B cell (primary cell): ENCODE measurements around the gene ERBB4. TPM values are rescaled to one million over a fixed set of nuclear protein-coding genes. Genes with fewer than 3 reads are reported as not detected.

ENCODE experiments used
- ATAC-seq: fragments of 200-7000 bp; cut with Tn5 transposase; one replicate; pipeline ENCODE4 v1.10.0; 2021; ENCODE audit warnings: low read depth, mild to moderate bottlenecking, moderate number of reproducible peaks, moderate library complexity
- CTCF ChIA-PET: fragments of 350-600 bp; sonication (Branson Sonifier 250); formaldehyde crosslinking; loops from one replicate; lab custom pipeline; 2021; ENCODE audit warnings: antibody characterized with exemption, inconsistent platforms; lab: Charles Lee
- POLR2A ChIA-PET: fragments of 350-600 bp; sonication (Branson Sonifier 250); formaldehyde crosslinking; loops from one replicate; lab custom pipeline; 2021; ENCODE audit warnings: antibody characterized with exemption; lab: Charles Lee
- DNase-seq: peaks from one replicate; pipeline ENCODE4 v3.0.0; 2013
- H2AFZ ChIP-seq: 2 replicates; pipeline ENCODE4 v1.6.1; 2012; ENCODE audit warnings: mild to moderate bottlenecking, low read depth, low read length; ENCODE audit not compliant: insufficient read depth, poor library complexity, severe bottlenecking
- H3K27ac ChIP-seq, 2 donors: 1 replicate in 1 of 2; 2 replicates in 1 of 2; pipeline ENCODE4 v1.5.1; 2012 to 2013; ENCODE audit warnings: low read length in 2 of 2, mild to moderate bottlenecking in 2 of 2, moderate library complexity in 1 of 2
- H3K27me3 ChIP-seq, 4 experiments: fragments of 200-600 bp in 1 of 4; sonication (generic) in 1 of 4; replicated peaks in 1 of 4; 1 replicate in 2 of 4; 2 replicates in 2 of 4; pipeline versions ENCODE4 v1.6.1 to v1.7.0; 2013 to 2016; ENCODE audit warnings: low read length in 3 of 4, mild to moderate bottlenecking in 2 of 4, mixed read lengths in 1 of 4, moderate library complexity in 1 of 4; ENCODE audit not compliant: insufficient read depth in 4 of 4, control insufficient read depth in 3 of 4; ENCODE audit errors: control extremely low read depth in 1 of 4
- H3K36me3 ChIP-seq, 2 experiments: replicated peaks in 1 of 2; 1 replicate in 1 of 2; 2 replicates in 1 of 2; pipeline versions ENCODE4 v1.6.1 to v1.7.1; 2013; ENCODE audit warnings: low read length in 1 of 2; ENCODE audit not compliant: insufficient read depth in 2 of 2, control insufficient read depth in 1 of 2; ENCODE audit errors: control extremely low read depth in 1 of 2, extremely low read depth in 1 of 2
- H3K4me1 ChIP-seq, 2 donors: fragments of 200-600 bp in 1 of 2; sonication (generic) in 1 of 2; 1 replicate in 1 of 2; 2 replicates in 1 of 2; pipeline versions ENCODE4 v1.5.1 to v1.6.1; 2013 to 2017; ENCODE audit warnings: low read length in 2 of 2; ENCODE audit not compliant: control insufficient read depth in 2 of 2, insufficient read depth in 2 of 2
- H3K4me2 ChIP-seq: replicated peaks from 2 replicates; pipeline ENCODE3; 2012; ENCODE audit warnings: mild to moderate bottlenecking, low read depth, low read length; ENCODE audit not compliant: poor library complexity, severe bottlenecking
- H3K4me3 ChIP-seq, 5 experiments: fragments of 200-600 bp in 1 of 5; sonication (generic) in 1 of 5; 1 replicate in 3 of 5; 2 replicates in 2 of 5; pipeline versions ENCODE4 v1.5.1 to v1.7.0; 2011 to 2016; ENCODE audit warnings: low read length in 4 of 5, mild to moderate bottlenecking in 4 of 5, low read depth in 2 of 5, control low read depth in 1 of 5, moderate library complexity in 1 of 5; ENCODE audit not compliant: insufficient read depth in 1 of 5; ENCODE audit errors: control extremely low read depth in 1 of 5, extremely low read depth in 1 of 5
- H3K79me2 ChIP-seq: fragments of 200-600 bp; sonication (generic); one replicate; pipeline ENCODE4 v1.6.0; 2016; ENCODE audit warnings: low read length; ENCODE audit not compliant: control insufficient read depth, insufficient read depth
- H3K9ac ChIP-seq: fragments of 200-600 bp; sonication (generic); 2 replicates; pipeline ENCODE4 v1.6.1; 2017; ENCODE audit warnings: mild to moderate bottlenecking, low read length, moderate library complexity
- H3K9me3 ChIP-seq, 3 donors: one replicate each; pipeline versions ENCODE4 v1.6.1 to v1.7.1; 2013; ENCODE audit warnings: low read length in 2 of 3; ENCODE audit not compliant: control insufficient read depth in 2 of 3, insufficient read depth in 1 of 3; ENCODE audit errors: control extremely low read depth in 1 of 3
- H4K20me1 ChIP-seq: 2 replicates; pipeline ENCODE4 v1.6.0; 2012; ENCODE audit warnings: mild to moderate bottlenecking, low read length; ENCODE audit not compliant: insufficient read depth, control insufficient read depth, poor library complexity, severe bottlenecking
- H3K27ac Mint-ChIP-seq: one replicate; pipeline ENCODE4 v1.8.0; 2021; ENCODE audit warnings: mixed read lengths
- H3K27me3 Mint-ChIP-seq: one replicate; pipeline ENCODE4 v1.8.0; 2021; ENCODE audit warnings: mixed read lengths
- H3K4me1 Mint-ChIP-seq: one replicate; pipeline ENCODE4 v1.8.0; 2021; ENCODE audit warnings: mixed read lengths
- H3K4me3 Mint-ChIP-seq: one replicate; pipeline ENCODE4 v1.8.0; 2021; ENCODE audit warnings: mixed read lengths
- H3K9me3 Mint-ChIP-seq: one replicate; pipeline ENCODE4 v1.8.0; 2022; ENCODE audit warnings: mixed read lengths; ENCODE audit not compliant: insufficient read depth
- EZH2 ChIP-seq: IDR thresholded peaks from 2 replicates; pipeline ENCODE4 v1.6.1; 2012; ENCODE audit warnings: borderline replicate concordance, low read depth, mild to moderate bottlenecking, moderate library complexity, low read length; ENCODE audit not compliant: insufficient read depth, poor library complexity, severe bottlenecking
- WGBS: methylation state at CpG from one replicate; pipeline ENCODE4 v1.1.5; 2013; ENCODE audit warnings: missing lambda C conversion rate; ENCODE audit not compliant: insufficient coverage; 5-methylcytosine and 5-hydroxymethylcytosine counted together
- intact Hi-C: fragments of 100-400 bp; cut with micrococcal nuclease; formaldehyde crosslinking; loops from one replicate; pipeline ENCODE4 v1.10.0; 2022
- polyA plus RNA-seq: library from polyadenylated mRNA; depleted of rRNA; stranded (reverse); fragments of >200 nt; gene quantifications from 2 replicates; pipeline ENCODE4 v1.2.3, GENCODE V29; 2012
- total RNA-seq, 2 donors: library from RNA; stranded (reverse); fragments of 120-200 nt in 1 of 2; gene quantifications; 1 replicate in 1 of 2; 2 replicates in 1 of 2; pipeline versions ENCODE4 v1.2.3 to v1.2.4, GENCODE V29; 2013 to 2022
- TF ChIP-seq, protein P1 (sequence below): fragments of 200-600 bp; IDR thresholded peaks from one replicate; pipeline ENCODE4 v1.8.0; 2022; ENCODE audit warnings: antibody characterized with exemption, mild to moderate bottlenecking

Gene ERBB4
- total and polyA plus RNA-seq, 2 donors (not counting 1 experiment from before 2014, with no cell fraction given), result not detected

GRCh38 chr2:212392544-212392943 lies 146.1 kb downstream of the ERBB4 start:
- no peaks in the 10 kb centered on the region for H3K36me3 ChIP-seq
- H3K4me1 Mint-ChIP-seq, result no peaks in the 10 kb centered on the region
- no peak overlapping the region for H3K9ac ChIP-seq
- H3K9me3 ChIP-seq, result no peaks in the 10 kb centered on the region
- DNase-seq (no peak), ATAC-seq (no peak)
- no peak overlapping the region for H3K27ac ChIP-seq
- no peaks in the 10 kb centered on the region for H3K27me3 ChIP-seq
- no peaks in the 10 kb centered on the region for H3K27me3 Mint-ChIP-seq
- TF ChIP-seq, protein P1, sequence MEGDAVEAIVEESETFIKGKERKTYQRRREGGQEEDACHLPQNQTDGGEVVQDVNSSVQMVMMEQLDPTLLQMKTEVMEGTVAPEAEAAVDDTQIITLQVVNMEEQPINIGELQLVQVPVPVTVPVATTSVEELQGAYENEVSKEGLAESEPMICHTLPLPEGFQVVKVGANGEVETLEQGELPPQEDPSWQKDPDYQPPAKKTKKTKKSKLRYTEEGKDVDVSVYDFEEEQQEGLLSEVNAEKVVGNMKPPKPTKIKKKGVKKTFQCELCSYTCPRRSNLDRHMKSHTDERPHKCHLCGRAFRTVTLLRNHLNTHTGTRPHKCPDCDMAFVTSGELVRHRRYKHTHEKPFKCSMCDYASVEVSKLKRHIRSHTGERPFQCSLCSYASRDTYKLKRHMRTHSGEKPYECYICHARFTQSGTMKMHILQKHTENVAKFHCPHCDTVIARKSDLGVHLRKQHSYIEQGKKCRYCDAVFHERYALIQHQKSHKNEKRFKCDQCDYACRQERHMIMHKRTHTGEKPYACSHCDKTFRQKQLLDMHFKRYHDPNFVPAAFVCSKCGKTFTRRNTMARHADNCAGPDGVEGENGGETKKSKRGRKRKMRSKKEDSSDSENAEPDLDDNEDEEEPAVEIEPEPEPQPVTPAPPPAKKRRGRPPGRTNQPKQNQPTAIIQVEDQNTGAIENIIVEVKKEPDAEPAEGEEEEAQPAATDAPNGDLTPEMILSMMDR, result no peak
- TF ChIP-seq EZH2, result no peak
- no peak overlapping the region for H3K4me3 Mint-ChIP-seq
- H3K4me3 ChIP-seq, result no peak overlapping the region
- H2AFZ ChIP-seq, result no peak overlapping the region
- H4K20me1 ChIP-seq, result no peaks in the 10 kb centered on the region
- 100% methylated on average over 1 of the region's 3 CpGs for WGBS
- no peaks in the 10 kb centered on the region for H3K4me1 ChIP-seq
- ChIA-PET POLR2A (no interaction called here), CTCF (no interaction called here)
- intact Hi-C loops, result no loop called here
- no peaks in the 10 kb centered on the region for H3K79me2 ChIP-seq
- H3K27ac Mint-ChIP-seq, result no peak overlapping the region
- H3K9me3 Mint-ChIP-seq, result no peaks in the 10 kb centered on the region
- no peak overlapping the region for H3K4me2 ChIP-seq

GRCh38 chr2:212392043-212392442 lies 146.6 kb downstream of the ERBB4 start:
- no peak overlapping the region for H3K27ac ChIP-seq
- H4K20me1 ChIP-seq, result no peaks in the 10 kb centered on the region
- no peak overlapping the region for H2AFZ ChIP-seq
- H3K36me3 ChIP-seq, result no peaks in the 10 kb centered on the region
- no peaks in the 10 kb centered on the region for H3K79me2 ChIP-seq
- no peak overlapping the region for H3K4me3 ChIP-seq
- no peaks in the 10 kb centered on the region for H3K9me3 ChIP-seq
- CTCF ChIA-PET, result no interaction called here
- intact Hi-C loops, result no loop called here
- no peak for TF ChIP-seq EZH2
- TF ChIP-seq, protein P1, result no peak
- Mint-ChIP-seq H3K9me3 (no peaks in the 10 kb centered on the region), H3K27ac (no peak overlapping the region), H3K27me3 (no peaks in the 10 kb centered on the region), H3K4me3 (no peak overlapping the region), H3K4me1 (no peaks in the 10 kb centered on the region)
- DNase-seq (no peak), ATAC-seq (no peak)
- no peaks in the 10 kb centered on the region for H3K27me3 ChIP-seq
- WGBS, result no CpG with 5 or more reads among the region's 2 CpGs
- H3K9ac ChIP-seq, result no peak overlapping the region
- POLR2A ChIA-PET, result no interaction called here
- no peak overlapping the region for H3K4me2 ChIP-seq
- no peaks in the 10 kb centered on the region for H3K4me1 ChIP-seq
